GM21825 (cell line): ENCODE results near the gene HDAC4.

Source experiments
- ATAC-seq: cut with Tn5 transposase; IDR thresholded peaks from one replicate; pipeline ENCODE4 v1.9.1; 2021; ENCODE audit warnings: mild to moderate bottlenecking, moderate library complexity; ENCODE audit not compliant: unreplicated experiment

The HDAC4 gene

DNA sequence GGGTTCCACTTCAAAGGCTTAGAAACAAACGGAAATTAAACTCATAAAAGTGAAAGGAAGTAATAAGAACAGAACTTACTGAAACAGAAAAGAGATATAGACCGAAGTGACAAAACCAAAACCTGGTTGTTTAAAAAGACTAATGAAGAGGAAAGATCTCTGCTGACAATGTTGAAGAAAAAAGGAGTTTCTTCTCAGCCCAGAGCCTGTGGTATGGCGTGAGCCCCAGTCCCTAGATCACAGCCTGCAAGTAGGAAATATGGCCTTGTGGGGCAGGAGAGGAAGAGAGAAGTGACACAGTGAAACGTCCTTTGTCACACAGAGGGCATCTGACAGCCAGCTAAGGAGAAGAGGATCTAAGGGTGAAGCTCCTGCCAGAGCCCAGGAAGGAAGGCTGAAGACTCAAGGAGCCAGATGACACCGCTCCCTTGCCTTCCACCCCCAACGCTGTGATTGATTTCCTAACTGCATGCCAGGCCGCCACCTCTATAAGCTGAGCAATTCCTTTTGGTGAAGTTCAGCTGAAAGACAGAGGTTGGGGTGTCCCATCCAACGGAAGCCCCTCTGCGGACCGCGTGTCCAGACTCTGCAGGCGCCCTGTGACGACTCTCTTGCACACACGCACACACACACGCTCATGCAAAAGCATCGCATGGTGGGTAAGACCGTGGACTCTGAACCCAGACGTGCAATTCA lies 141.1 kb downstream of the HDAC4 start:
- ATAC-seq: peak; percentile 66

DNA sequence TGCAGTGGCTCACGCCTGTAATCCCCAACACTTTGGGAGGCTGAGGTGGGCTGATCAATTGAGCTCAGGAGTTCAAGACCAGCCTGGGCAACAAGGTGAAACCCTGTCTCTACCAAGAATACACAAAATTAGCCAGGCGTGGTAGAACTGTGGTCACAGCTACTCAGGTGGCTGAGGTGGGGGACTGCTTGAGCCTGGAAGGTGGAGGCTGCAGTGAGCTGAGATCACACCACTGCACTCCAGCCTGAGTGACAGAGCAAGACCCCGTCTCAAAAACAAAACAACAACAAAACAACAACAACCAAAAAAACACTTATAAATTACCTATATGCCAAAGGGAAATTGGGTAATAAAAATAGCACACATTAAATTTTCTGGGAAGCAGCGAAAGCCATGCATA lies 141.6 kb downstream of the HDAC4 start:
- peak; percentile 51 for ATAC-seq

DNA sequence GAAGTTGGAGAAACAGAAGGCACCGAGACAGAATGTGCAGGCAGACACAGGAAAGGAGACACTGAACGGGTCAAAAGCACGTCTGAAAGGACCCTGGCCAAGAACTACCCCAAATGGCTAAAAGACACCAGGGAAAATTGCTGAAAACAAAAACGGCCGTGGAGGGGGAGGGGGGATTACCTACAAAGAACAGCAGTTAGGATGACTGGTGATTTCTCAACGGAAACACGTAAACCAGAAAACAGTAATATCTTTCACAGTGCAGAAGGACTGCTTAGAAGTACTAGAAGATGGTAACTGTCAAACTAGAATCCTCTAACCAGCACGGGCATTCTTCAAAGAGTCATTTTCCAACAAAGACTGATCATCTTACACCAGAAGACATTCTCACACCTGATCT lies 142.6 kb downstream of the HDAC4 start:
- no peak for ATAC-seq

DNA sequence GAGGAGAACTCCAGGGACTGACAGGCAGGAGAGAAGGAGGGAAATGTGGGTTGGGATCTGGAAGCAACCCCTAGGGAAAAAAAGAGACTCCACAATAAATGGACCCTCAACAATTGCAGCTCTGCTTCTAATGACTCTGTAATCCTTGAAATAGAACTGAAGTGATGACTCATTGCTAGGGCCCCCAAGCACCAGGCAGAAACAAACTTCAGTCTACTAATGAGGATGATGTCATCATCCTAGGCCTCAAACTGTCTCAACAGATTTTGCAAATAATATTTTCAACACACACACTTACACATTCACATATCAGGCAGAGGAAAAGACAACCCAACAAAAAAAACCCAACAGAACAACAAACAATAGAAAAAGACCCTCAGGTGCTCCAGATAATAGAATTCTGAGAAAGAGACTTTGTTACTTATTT lies 143.3 kb downstream of the HDAC4 start:
- no peak for ATAC-seq

DNA sequence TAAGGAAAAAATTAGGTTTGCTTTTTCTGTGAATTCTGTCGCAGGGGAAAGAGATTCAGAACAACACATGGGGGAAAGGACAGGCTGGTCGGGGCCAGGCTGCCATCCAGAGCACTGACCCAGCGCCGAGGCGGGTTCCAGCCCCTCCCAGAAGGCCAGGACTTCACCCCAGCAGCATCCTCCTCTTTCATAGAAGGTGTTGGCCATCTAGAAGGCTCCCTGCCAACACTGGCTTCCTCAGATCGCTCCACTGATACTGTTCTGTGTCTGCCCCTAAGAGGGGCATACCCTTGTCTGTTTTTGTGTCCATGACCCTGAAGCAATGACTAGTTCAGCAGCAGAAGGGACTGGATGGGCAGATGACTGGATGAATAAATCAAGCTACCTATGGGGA lies 144.5 kb downstream of the HDAC4 start:
- ATAC-seq: no peak

DNA sequence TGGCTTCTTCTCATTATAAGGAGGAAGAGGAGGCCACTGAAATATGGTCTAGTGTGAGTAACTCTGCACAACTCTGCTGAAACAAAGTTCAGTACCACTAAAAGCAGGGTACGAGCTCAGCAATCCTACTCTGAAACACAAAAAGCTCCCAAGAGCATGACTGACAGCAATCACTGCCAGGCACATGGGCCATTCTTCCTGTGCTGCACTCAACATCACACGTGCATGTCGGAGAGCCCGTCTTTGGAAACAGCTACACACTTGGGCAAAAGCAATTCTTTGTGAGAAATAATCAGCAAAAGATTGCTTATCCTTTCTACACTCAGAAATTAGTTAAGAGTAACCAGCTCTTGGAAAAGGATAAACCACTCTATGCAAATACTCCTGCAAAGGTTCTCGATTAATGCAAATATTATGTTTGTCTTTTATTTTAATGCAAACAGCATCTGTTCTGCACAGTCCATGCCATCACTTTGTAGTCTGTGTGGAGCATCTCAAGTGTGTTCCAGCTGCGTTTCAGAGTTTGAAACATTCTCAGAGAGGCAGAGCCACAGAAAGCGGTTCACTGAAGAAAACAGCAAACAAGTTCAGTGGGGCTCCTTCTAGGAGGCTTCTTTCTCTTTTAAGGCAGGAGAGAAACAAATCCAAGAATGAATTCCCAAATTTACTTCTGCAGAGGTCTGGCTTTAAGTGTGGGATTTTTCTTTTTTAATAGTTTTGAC lies 145.0 kb downstream of the HDAC4 start:
- no peak for ATAC-seq

DNA sequence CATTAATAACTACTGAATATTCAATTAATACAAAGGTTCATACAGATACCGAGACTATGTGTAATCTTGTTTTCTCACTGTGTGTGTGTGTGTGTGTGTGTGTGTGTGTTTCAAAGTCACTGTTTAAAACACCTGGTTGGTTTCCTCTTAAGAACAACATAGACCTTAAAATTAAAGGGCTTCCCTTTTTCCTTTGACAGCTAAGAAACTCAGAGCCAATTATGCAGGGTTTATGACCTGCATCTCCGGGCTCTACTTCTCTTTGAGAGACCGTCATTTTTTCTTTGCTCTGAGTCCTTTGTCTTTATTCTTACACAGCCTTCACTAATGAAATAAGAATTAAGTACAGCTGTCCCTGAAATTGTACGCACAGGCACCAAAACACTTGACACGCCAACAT lies 145.6 kb downstream of the HDAC4 start:
- ATAC-seq: no peak

DNA sequence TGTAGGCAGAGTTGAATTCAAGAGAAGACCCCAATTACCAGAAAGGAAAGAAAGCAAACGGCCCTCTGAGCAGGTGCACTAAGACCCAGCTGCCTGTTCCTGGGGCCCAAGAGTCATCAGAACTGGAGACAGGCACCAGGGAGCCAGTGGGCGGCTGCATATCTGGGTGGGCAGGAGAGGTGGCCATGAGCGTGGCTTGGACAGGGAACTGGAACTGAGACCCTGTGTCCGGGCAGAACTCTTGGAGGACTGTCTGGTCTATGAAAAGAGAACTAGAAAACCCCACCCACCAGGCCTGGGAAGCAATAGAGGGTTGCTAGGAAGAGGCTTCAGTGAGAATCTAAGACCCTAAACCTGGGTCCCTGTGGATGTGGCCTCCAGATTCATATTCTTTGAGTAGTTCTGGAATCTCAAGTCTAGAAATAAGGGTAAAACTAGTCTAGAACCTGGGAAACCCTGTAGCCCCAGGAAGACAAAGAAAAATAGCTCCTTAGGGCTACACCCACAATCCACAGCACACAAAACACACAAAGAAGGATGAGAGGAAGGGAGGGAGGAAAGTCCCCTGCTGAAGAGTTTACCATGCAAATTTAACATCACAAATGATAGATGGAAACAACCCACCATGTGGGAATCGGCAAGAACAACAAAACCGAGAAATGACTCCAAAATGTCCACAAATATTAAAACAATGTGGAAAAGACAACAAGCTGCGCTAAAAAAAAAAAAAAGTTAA lies 147.0 kb downstream of the HDAC4 start:
- no peak for ATAC-seq

DNA sequence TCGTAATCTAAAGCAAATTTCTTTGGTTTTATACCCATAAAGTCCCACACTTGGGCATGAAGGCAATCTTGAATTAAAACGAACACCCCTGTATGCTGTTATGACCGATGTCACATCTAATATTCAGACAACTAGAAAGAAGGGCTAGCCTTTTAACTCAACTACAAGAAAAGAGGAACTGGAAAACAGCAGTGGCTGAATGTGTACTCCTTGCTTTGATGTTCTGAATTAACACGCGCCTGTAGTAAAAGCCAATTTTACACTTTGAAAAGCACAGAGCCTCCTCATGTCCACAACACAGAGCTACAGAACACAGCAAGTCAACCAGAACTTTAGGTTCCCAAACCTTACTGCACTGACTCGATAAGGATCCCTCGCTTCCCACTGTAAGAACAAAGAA lies 147.6 kb downstream of the HDAC4 start:
- peak; percentile 72 for ATAC-seq

DNA sequence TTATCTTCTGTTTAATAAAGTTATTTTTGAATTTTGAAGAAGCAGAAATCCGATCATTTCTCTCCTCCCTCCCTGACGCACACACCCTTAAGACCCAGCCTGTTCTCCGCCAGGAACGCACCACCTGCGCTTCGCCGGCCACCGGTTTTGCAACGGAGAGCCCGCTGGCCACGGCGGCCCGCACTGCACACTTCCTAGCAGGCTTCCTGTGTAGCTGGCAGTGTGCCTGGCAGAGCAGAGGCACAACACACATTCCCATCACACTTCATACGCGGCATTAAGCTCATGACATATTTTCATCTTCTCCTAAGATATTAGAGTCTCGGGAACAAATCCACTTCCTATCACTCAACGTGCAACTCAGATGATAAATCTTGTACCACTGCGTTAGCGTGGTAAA lies 148.0 kb downstream of the HDAC4 start:
- ATAC-seq: no peak

DNA sequence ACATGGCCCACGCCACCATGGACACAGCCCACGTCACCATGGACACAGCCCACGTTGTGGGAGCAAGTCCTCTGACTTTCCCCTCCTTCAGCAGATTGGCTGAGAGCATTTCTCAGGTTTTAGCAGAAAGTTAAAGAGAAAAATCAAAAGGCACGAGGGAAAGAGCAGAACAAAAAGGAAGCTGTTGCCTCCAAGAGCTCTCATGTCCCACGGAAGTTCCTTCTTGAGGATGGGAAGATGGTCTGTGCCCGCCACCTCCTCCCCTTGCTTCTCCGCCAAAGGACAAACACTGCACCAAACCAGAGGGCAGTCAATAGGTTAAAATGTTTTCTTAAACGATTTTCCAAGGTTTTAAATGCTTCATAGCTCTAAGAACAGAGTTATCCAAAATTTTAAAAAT lies 148.4 kb downstream of the HDAC4 start:
- no peak for ATAC-seq

DNA sequence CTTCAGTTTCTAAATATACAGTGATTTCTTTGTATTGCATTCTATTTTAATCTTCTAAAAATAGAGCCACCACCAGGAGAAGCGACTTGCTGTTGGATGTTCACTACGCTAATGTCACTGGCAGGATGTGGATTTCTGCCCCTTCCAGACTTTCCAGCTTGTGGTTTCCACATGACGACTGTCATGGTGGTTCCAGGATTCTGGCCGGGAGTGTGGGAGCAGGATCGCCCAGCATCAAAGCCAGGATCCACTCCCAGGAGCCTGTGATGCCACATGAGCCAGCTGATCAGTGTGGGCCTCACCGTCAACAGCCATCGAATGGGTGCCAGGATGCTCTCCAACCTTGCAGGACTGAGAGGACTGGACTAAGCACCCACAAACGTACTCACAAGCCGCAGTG lies 148.8 kb downstream of the HDAC4 start:
- ATAC-seq: no peak

DNA sequence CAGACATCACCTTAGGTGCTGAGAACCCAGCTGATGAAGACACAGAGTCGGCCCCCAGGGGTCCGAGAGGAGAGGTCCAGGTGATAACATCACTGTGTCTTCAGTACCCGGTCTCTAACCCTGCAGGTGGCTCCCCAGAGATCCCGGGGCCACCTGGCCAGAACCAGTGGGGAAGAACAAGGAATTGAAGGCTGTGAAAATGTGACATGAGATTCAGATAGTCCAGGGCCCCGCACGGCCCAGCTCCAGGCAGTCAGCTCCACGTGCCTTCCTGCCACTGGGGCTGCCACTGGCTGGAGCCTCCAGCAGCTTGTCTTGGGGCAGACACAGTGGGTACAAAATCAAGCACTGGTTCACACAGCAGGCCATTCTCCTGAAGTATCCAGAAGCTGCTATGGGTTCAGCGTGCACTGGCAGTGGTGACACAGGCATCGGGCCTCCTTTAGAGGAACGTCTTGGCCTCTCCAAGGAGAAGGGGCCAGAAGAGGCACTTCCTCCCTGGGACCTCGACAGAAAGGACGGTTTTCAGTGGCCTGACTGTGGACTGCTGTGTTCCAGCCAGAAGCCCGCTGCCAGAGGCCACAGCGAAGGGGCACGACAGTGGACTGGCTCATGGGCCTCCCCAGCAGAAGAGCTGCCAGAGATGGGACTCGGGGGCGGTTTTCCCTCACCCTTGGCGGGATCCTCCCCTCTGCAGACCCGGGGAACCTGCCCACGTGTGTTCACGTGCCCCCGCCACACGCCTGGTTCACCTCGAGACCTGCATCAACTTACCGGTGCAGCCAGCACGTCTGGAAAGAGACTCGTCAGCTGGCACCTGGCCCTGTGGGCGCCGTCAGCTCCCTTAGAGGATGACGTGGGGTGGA lies 150.4 kb downstream of the HDAC4 start:
- ATAC-seq: no peak

DNA sequence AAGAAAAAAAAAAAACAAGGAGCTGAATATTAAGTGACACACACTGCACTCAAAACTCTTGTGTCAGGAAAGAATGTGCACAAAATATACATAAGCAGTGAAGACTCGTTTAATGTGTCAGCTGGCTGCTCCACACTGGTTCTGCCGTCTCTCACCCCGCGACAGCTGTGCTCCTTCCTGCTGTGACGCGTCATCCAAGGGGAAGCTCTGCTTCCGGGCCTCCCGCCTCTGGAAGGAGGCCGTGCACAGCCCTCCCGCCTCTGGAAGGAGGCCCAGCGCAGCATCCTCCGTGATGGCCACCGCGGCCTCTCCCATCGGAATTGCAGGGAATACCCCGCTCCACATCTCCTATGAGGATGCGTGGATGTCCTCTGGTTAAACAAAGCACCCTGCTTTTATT lies 151.0 kb downstream of the HDAC4 start:
- no peak for ATAC-seq

DNA sequence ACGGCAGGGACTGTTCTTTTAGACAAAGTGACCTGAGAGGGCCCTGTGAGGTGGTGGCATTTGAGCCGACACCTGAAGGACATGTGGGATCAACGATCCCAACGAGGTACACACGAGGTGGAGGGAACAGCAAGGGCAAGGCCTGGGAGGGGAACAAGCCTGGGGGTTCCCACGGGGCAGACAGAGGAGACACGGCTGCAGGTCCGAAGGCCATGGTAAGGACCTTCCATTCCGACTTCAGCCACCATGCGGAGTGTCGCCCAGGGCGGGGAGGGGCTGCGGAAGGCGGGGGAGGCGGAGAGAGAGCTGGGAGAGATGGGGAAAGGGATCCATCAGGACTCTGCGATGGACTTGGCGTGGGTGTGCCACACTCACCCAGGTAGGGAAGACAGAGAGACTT lies 151.8 kb downstream of the HDAC4 start:
- ATAC-seq: no peak

DNA sequence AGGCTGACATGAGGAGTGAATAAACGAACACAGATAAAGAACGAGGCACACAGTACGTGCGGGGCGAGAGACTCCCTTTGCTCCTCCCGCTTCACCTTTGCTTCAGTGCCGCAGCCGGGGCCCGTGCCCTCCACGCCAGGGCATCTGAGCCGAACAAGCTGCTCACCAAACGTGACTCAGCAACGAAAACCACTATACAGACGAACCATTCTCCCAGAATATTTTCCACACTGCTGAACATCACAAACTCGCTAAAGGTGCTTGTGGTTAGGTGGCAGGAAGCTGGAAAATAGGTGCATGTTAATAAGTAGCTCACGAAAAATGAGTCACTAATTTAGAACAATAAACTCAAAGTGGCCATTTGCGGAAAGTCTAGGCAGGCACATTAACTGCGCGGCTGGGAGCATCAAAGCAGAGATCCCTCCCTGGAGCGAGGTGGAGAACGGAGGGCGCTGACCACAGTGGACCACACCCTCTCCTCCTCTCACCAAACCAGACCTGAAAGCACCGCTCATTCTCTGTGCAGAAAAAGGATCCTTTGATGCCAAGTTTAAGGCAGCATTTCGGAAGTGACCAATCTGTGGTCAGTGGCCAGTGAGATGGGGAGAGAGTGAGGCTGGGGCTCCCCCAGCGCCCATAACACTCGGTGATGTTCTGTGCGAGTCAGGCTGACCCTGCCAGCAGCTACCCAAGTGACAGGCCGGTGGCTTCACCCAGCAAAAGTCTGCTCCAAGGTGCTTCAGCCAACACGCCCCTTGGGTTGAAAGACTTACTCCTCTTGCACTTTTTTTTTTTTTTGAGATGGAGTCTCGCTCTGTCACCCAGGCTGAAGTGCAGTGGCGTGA lies 153.2 kb downstream of the HDAC4 start:
- ATAC-seq: no peak

DNA sequence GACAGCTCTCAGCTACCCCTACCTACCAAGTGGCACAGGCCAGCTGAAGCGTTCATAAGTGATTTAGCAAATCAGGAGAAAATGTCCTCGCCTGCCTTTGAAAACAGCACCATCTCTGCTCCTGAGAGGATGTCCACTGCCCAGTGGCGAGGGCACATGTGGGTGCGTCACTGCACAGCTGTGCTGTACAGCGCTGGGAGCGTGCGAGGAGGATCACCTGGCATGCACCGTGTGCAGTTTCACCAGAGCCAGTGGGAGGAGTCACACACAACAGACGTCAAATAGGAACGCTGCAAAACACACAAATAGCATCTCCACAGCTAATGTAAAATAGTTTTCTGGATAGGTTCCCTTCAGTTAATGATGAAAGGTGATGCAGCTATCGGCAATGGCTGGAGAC lies 154.1 kb downstream of the HDAC4 start:
- ATAC-seq: no peak

DNA sequence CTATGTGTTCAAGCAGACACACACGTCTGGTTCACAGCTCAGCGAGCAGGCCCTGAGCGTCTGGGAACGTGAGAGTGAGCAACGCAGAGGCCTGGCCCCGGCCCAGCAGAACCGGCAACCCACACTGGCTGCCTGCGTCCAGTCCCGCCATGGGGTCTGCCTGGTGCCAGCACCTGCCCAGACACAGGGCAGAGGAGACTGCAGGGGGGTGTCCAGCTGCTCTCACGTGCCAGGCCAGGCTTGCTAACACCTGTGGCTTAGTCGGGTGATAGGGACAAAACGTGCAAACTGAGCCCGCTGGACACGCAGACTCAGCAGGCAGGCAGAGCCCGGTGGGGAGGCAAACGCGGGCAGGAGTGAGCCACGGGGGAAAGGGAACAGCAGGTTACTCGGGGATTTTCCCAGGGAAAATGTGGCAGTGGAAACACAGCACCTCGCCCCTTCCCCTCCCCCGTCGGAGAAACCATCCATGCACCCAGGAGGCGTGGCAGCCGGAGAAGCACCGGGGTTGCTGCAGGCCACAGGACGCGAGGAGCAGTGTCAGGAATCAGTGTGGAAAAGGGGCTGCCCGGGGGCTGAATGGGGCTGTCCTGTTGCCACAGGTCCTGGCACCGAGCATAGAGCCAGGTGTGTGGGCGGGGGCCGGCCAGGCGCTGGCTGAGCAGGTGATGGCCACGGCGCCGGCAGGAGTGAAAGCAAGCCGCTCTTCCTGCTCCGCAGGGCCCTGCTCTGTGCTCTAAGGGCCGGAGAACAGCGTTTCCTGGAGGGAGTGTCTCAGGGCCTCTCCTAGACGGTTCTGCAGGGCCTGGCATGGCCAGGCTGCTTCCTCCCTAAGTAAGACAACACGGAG lies 154.7 kb downstream of the HDAC4 start:
- ATAC-seq: no peak

DNA sequence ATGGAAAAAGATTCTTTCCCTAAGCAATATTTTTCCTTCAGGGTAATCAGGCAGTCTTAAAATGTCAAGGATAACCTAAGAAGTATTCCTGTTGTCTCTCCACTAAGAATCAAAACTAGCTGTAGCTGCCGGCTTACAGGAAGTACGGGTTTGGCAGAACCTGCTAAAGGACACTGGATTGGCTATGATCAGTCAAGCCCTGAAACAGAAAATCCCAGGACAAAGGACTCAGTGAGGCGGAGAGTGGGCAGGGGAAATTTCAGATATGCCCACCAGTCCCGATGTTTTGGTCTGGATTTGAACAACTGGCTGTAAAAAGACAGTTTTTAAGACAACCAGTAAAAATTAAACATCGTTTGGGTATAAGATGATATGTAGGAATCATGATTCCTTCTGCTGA lies 155.7 kb downstream of the HDAC4 start:
- no peak for ATAC-seq
